Measurements from ENCODE around the gene WDR49.

The WDR49 gene

GRCh38 chr3:167437428-167438139 lies 216.2 kb downstream of the WDR49 start:
- no peak overlapping the region for H3K4me3 ChIP-seq (ENCODE audit: low read depth, low read length)
- no peak for TF ChIP-seq CTCF (IDR thresholded peaks at IDR 0.05; ENCODE audit: low read depth, low read length)

Data from WI38 (cell line).